ENCODE measurements around the gene TIMP3.

DNA sequence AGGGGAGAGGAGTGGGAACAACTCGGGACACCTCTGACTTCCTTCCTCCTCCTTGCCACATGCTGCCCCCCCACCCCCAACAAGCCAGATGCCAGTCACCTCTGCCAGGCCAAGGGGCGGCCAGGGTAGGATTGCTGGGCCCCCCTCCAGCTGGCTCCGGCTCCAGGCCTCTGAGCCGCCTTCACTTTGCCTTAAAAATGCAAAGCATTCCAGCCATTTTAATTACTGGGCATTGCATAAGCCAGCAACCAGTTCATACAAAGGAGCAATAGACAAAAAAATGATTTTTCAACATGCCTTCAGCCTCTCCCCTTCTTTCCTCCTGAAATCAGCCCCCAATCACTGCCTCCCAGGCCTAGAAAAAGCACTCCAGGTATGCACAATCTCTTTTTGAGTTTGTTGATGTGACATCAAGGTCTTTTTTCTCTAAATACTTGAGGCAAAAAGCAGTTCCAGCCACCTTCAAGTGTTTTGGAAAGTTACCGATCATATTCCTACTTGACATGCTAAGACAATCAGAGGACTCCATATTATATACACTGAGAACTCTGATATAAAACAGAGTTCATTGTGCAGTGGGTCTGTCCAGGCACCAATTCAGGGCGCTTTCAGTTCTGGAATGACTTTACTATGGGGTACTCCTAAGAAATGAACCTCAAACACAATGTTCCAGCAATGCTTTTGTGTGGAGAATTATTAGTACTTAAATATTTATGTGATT is 12.4 kb upstream of the TIMP3 start:
- TF ChIP-seq CTCF (conservative IDR thresholded peaks at IDR 0.05; ENCODE audit: low read depth, low read length) (no peak), EZH2 (IDR thresholded peaks at IDR 0.05; ENCODE audit: borderline replicate concordance, low read depth, low read length, poor library complexity, severe bottlenecking) (no peak)

Data from A673 (cell line).